K562 (cell line): ENCODE data around the gene ZNF385C. TPM values are rescaled to one million over a fixed set of nuclear protein-coding genes. Genes with fewer than 3 reads are reported as not detected.

Experiments
- ATAC-seq: fragments of 200-7000 bp; cut with Tn5 transposase; 3 replicates; pipeline ENCODE4 v1.9.1; 2020; ENCODE audit warnings: moderate library complexity
- BruUV-seq: library from RNA; stranded (reverse); fragments of 400-500 nt; replicated peaks from 2 replicates; lab custom pipeline; 2021; lab: Mats Ljungman, UMichigan
- CTCF ChIA-PET: fragments of 300-600 bp; formaldehyde crosslinking; extraction: SDS; loops from one replicate; lab custom pipeline; 2021; ENCODE audit warnings: low intra/inter-chr PET ratio; lab: Yijun Ruan, JAX
- POLR2A ChIA-PET: fragments of 300-600, 350-650 bp; sonication (Branson Sonifier 250); formaldehyde crosslinking; extraction: SDS; loops from one replicate; lab custom pipeline; 2021; ENCODE audit warnings: antibody characterized with exemption, inconsistent platforms; lab: Yijun Ruan, JAX
- DNase-seq, 4 experiments: peaks; one replicate each; pipeline versions ENCODE4 v3.0.0 to v3.0.0-alpha.2; 2011 to 2018; ENCODE audit warnings: low spot score in 3 of 4, mixed read lengths in 3 of 4; ENCODE audit errors: extremely low read depth in 1 of 4
- FAIRE-seq: peaks from 2 replicates; lab custom pipeline; 2011; peaks lifted over from hg19 to GRCh38; lab: Jason Lieb, UNC
- H2AFZ ChIP-seq: 2 replicates; pipeline ENCODE4 v1.6.0; 2011; ENCODE audit warnings: low read depth, low read length, control low read depth, inconsistent platforms
- H3K27ac ChIP-seq: fragments of 200-600 bp; 3 replicates; pipeline ENCODE4 v1.8.0; 2011; ENCODE audit warnings: low read depth, mild to moderate bottlenecking, control low read depth, inconsistent platforms, low read length, moderate library complexity, mixed read lengths; ENCODE audit errors: extremely low read depth
- H3K27me3 ChIP-seq, 2 experiments: fragments of 300-600 bp in 1 of 2; 2 replicates in 1 of 2; 3 replicates in 1 of 2; pipeline versions ENCODE4 v1.6.0 to v1.8.0; 2011; ENCODE audit warnings: inconsistent platforms in 2 of 2, low read length in 2 of 2, mild to moderate bottlenecking in 1 of 2, mixed read lengths in 1 of 2, moderate library complexity in 1 of 2; ENCODE audit not compliant: control insufficient read depth in 2 of 2, insufficient read depth in 2 of 2
- H3K36me3 ChIP-seq: fragments of 300-600 bp; 3 replicates; pipeline ENCODE4 v1.8.0; 2011; ENCODE audit warnings: mild to moderate bottlenecking, low read length, inconsistent platforms; ENCODE audit not compliant: control insufficient read depth, insufficient read depth
- H3K4me1 ChIP-seq, 2 experiments: fragments of 200-600 bp in 1 of 2; replicated peaks in 1 of 2; 2 replicates in 1 of 2; 3 replicates in 1 of 2; pipeline versions ENCODE4 v1.5.1 to v1.8.0; 2011; ENCODE audit warnings: inconsistent platforms in 2 of 2, low read length in 2 of 2, mild to moderate bottlenecking in 1 of 2, mixed read lengths in 1 of 2, moderate library complexity in 1 of 2; ENCODE audit not compliant: control insufficient read depth in 2 of 2, insufficient read depth in 2 of 2
- H3K4me2 ChIP-seq: 2 replicates; pipeline ENCODE4 v1.6.1; 2011; ENCODE audit warnings: low read length, control low read depth, inconsistent platforms, mixed read lengths; ENCODE audit not compliant: insufficient read depth
- H3K4me3 ChIP-seq: fragments of 200-600 bp; sonication (generic), shearing (Covaris generic); 2 replicates; pipeline ENCODE4 v1.5.1; 2016; ENCODE audit warnings: control low read depth, inconsistent platforms
- H3K79me2 ChIP-seq: fragments of 200-600 bp; 3 replicates; pipeline ENCODE4 v1.8.0; 2011; ENCODE audit warnings: low read length, inconsistent platforms; ENCODE audit not compliant: control insufficient read depth, insufficient read depth
- H3K9ac ChIP-seq, 2 experiments: 2 replicates each; pipeline versions ENCODE4 v1.6.0 to v1.6.1; 2011; ENCODE audit warnings: low read depth in 2 of 2, low read length in 2 of 2, control low read depth in 1 of 2, inconsistent platforms in 1 of 2, mild to moderate bottlenecking in 1 of 2, mixed read lengths in 1 of 2; ENCODE audit not compliant: insufficient read depth in 1 of 2
- H3K9me1 ChIP-seq: one replicate; pipeline ENCODE4 v1.6.0; 2011; ENCODE audit warnings: inconsistent platforms, mild to moderate bottlenecking, low read length, moderate library complexity; ENCODE audit not compliant: control insufficient read depth, insufficient read depth
- H3K9me3 ChIP-seq: replicated peaks from 2 replicates; pipeline ENCODE4 v1.5.1; 2011; ENCODE audit warnings: low read depth, low read length, inconsistent platforms; ENCODE audit not compliant: control insufficient read depth, insufficient read depth
- H4K20me1 ChIP-seq: replicated peaks from 2 replicates; pipeline ENCODE4 v1.6.1; 2011; ENCODE audit warnings: low read length, inconsistent platforms, mixed read lengths; ENCODE audit not compliant: control insufficient read depth, insufficient read depth
- ESRRA ChIP-seq: fragments of 450-650 bp; IDR thresholded peaks from 2 replicates; pipeline ENCODE4 v1.6.1; 2014; ENCODE audit warnings: low read depth, mild to moderate bottlenecking, moderate library complexity, borderline replicate concordance
- HDAC3 ChIP-seq: fragments of 450-650 bp; IDR thresholded peaks from 2 replicates; pipeline ENCODE4 v1.6.1; 2018; ENCODE audit warnings: borderline replicate concordance, mild to moderate bottlenecking, moderate library complexity; ENCODE audit not compliant: partially characterized antibody
- MCM7 ChIP-seq, 2 experiments: fragments of 450-650 bp; IDR thresholded peaks; 2 replicates each; pipeline ENCODE4 v1.6.1; 2016 to 2018
- MEIS2 ChIP-seq: fragments of 450-650 bp; IDR thresholded peaks from 2 replicates; pipeline ENCODE4 v1.6.1; 2014; ENCODE audit warnings: mild to moderate bottlenecking; ENCODE audit not compliant: partially characterized antibody
- PYGO2 ChIP-seq: fragments of 450-650 bp; IDR thresholded peaks from 2 replicates; pipeline ENCODE4 v1.6.1; 2016; ENCODE audit warnings: mild to moderate bottlenecking, missing genetic modification characterization, moderate library complexity, missing compliant biosample characterization
- TCF3 ChIP-seq: sonication (generic); formaldehyde crosslinking; IDR thresholded peaks from 2 replicates; pipeline ENCODE4 v1.4.0; 2020; ENCODE audit warnings: mild to moderate bottlenecking, missing genetic modification reagents
- ZNF57 ChIP-seq: fragments of 450-650 bp; formaldehyde crosslinking; IDR thresholded peaks from 2 replicates; pipeline ENCODE4 v1.4.0; 2020; ENCODE audit warnings: mild to moderate bottlenecking, moderate library complexity
- WGBS: fragments of 100-300 bp; shearing (Covaris generic); methylation state at CpG from one replicate; pipeline ENCODE4 v1.1.6; 2016; ENCODE audit warnings: low coverage, mixed read lengths; ENCODE audit not compliant: insufficient coverage; ENCODE audit errors: missing lambda C conversion rate; 5-methylcytosine and 5-hydroxymethylcytosine counted together
- in situ Hi-C: fragments of 300-500 bp; cut with MboI; formaldehyde crosslinking; loops from 4 replicates; pipeline ENCODE4 v1.15.0; 2018; ENCODE audit warnings: inconsistent platforms, mixed read lengths
- intact Hi-C: fragments of 100-400 bp; cut with micrococcal nuclease; formaldehyde crosslinking; loops from 2 replicates; pipeline ENCODE4 v1.14.2; 2022
- polyA plus RNA-seq, 8 experiments: library from polyadenylated mRNA; depleted of rRNA in 4 of 8; stranded (reverse) in 5 of 8; unstranded in 3 of 8; fragments of >200 nt; fragmentation: Nextera tagmentation in 2 of 8; fragmentation: Illumina TruSeq in 1 of 8; extraction: Ambion mirVana in 2 of 8; extraction: Trizol in 1 of 8; gene quantifications; 2 replicates each; pipeline versions ENCODE4 v1.2.1 to v1.2.3, GENCODE V29; 2011 to 2014; ENCODE audit warnings: inconsistent platforms in 1 of 8, missing spikeins in 1 of 8
- total RNA-seq, 7 experiments: library from RNA; depleted of rRNA in 6 of 7; stranded (reverse); fragments of >200 nt in 6 of 7; fragmentation: Illumina TruSeq in 2 of 7; extraction: Trizol in 2 of 7; gene quantifications; 2 replicates each; pipeline versions ENCODE4 v1.2.1 to v1.2.3, GENCODE V29; 2011 to 2021; ENCODE audit warnings: low replicate concordance in 1 of 7
- TF ChIP-seq, protein P1 (sequence below), 2 experiments: IDR thresholded peaks in 1 of 2; conservative IDR thresholded peaks in 1 of 2; 2 replicates each; pipeline ENCODE4 v1.6.1; 2016; ENCODE audit warnings: low read depth in 2 of 2, mild to moderate bottlenecking in 1 of 2, missing compliant biosample characterization in 1 of 2, missing genetic modification characterization in 1 of 2, moderate library complexity in 1 of 2

ZNF385C gene
- total and polyA plus RNA-seq, 9 of the 15 experiments (the other 6 are each of a cell fraction or from before 2014, with no cell fraction given), result 0.03 to 0.35 (median 0.18) TPM; not detected in 1

DNA sequence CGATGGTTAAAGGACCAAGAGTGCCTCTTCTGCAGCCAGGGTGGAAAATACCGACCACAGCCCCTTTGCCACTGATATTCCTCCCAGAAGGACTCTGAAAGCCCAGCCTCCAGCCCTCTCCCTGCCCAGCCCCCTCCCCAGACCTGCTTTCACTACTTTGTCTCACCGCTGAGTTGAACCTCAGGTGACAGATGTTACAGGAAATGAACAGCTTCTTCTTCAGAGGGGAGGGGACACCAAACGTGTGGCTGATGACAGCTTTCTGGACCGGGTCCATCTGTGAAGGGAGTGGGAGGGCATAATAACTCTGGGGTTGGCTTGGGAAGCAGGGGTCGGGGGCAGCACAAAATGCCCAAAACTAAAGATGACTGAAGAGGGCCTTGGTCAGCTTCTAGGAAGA, 64.2 kb downstream of the ZNF385C start (continued):
- TF ChIP-seq, protein P1, sequence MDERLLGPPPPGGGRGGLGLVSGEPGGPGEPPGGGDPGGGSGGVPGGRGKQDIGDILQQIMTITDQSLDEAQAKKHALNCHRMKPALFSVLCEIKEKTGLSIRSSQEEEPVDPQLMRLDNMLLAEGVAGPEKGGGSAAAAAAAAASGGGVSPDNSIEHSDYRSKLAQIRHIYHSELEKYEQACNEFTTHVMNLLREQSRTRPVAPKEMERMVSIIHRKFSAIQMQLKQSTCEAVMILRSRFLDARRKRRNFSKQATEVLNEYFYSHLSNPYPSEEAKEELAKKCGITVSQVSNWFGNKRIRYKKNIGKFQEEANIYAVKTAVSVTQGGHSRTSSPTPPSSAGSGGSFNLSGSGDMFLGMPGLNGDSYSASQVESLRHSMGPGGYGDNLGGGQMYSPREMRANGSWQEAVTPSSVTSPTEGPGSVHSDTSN (CRISPR knock-in tag; IDR thresholded peaks at IDR 0.05; ENCODE audit: low read depth), result no peak
- TF ChIP-seq, protein P1 (tag; conservative IDR thresholded peaks at IDR 0.05; ENCODE audit: low read depth), result peak; percentile 38; the same call in 1 of the 2 replicates
- TF ChIP-seq MEIS2, result peak; percentile 67

GRCh38 chr17:42031584-42031983, 66.7 kb downstream of the ZNF385C start:
- DNase-seq (peak in 1 of 4 experiments; percentile 40), ATAC-seq (no peak), FAIRE-seq (no peak)
- H3K9ac ChIP-seq, result peak overlapping the region in 1 of 2 experiments; percentile 68; a peak in 1 of 4 replicates
- H3K79me2 ChIP-seq, result no peaks in the 10 kb centered on the region
- POLR2A ChIA-PET, result interaction anchor here (0.5 to 2.0 kb wide), 6 partner anchors 10 to 111 kb away, joined by 3 to 8 read pairs (median 3); no protein-coding TSS in a partner anchor
- H4K20me1 ChIP-seq, result no peaks in the 10 kb centered on the region
- peaks cover 6 to 22% of the 10 kb centered on the region in 2 experiments; a peak in 4 of 5 replicates for H3K4me1 ChIP-seq
- CTCF ChIA-PET, result no interaction called here
- H3K27ac ChIP-seq, result no peak overlapping the region
- intact Hi-C loops, result no loop called here
- no TSS peak for BruUV-seq
- peak overlapping the region; percentile 64 for H2AFZ ChIP-seq
- H3K27me3 ChIP-seq, result no peaks in the 10 kb centered on the region
- no peaks in the 10 kb centered on the region for H3K9me1 ChIP-seq
- H3K9me3 ChIP-seq, result no peaks in the 10 kb centered on the region
- in situ Hi-C loops, result no loop called here
- H3K4me2 ChIP-seq, result no peak overlapping the region
- TF ChIP-seq ESRRA (peak; percentile 73; the same call in 1 of the 2 replicates), ZNF57 (CRISPR knock-in tag) (no peak), TCF3 (CRISPR knock-in tag) (no peak), MCM7 (IDR thresholded peaks at IDR 0.05) (no peak), PYGO2 (tag) (no peak), HDAC3 (no peak)
- no peak overlapping the region for H3K4me3 ChIP-seq
- H3K36me3 ChIP-seq, result no peaks in the 10 kb centered on the region
- WGBS, result 38% methylated on average over 6 of the region's 6 CpGs
